Measurements from ENCODE around the gene KIF1A.
"Not testable (repeated sequence)": the region's sequence is repeated elsewhere in the genome, so short reads cannot be mapped to it uniquely, and the experiment has no call there.

The KIF1A gene

GRCh38 chr2:240787521-240788472 lies 32.2 kb downstream of the KIF1A start:
- DNase-seq (ENCODE audit: low spot score): no peak

- no peak for DNase-seq (ENCODE audit: low spot score)
These were observed 33.1 kb downstream of the KIF1A start for GRCh38 chr2:240786871-240787311.

GRCh38 chr2:240786355-240786841 lies 33.6 kb downstream of the KIF1A start:
- DNase-seq (ENCODE audit: low spot score): no peak

- DNase-seq (ENCODE audit: low spot score): no peak
These were observed 34.3 kb downstream of the KIF1A start for GRCh38 chr2:240785424-240786335.

- no peak for DNase-seq (ENCODE audit: low spot score)
These were observed 35.2 kb downstream of the KIF1A start for GRCh38 chr2:240784629-240785423.

- DNase-seq (ENCODE audit: low spot score): no peak
These were observed 36.0 kb downstream of the KIF1A start for GRCh38 chr2:240783819-240784621.

GRCh38 chr2:240782886-240783818 lies 36.9 kb downstream of the KIF1A start:
- DNase-seq (ENCODE audit: low spot score): no peak

GRCh38 chr2:240782221-240782885 lies 37.7 kb downstream of the KIF1A start:
- no peak for DNase-seq (ENCODE audit: low spot score)

GRCh38 chr2:240781471-240782220 lies 38.4 kb downstream of the KIF1A start:
- DNase-seq (ENCODE audit: low spot score): no peak

GRCh38 chr2:240780023-240780700 lies 39.9 kb downstream of the KIF1A start:
- no peak for DNase-seq (ENCODE audit: low spot score)

GRCh38 chr2:240779250-240779832 lies 40.7 kb downstream of the KIF1A start:
- DNase-seq (ENCODE audit: low spot score): not testable (repeated sequence)

GRCh38 chr2:240778426-240778825 lies 41.6 kb downstream of the KIF1A start:
- DNase-seq (ENCODE audit: low spot score): no peak

GRCh38 chr2:240777456-240778212 lies 42.4 kb downstream of the KIF1A start:
- DNase-seq (ENCODE audit: low spot score): no peak

- no peak for DNase-seq (ENCODE audit: low spot score)
These were observed 44.1 kb downstream of the KIF1A start for GRCh38 chr2:240775905-240776304.

- DNase-seq (ENCODE audit: low spot score): no peak
These were observed 45.2 kb downstream of the KIF1A start for GRCh38 chr2:240774856-240775255.

GRCh38 chr2:240769096-240769495 lies 50.9 kb downstream of the KIF1A start:
- DNase-seq (ENCODE audit: low spot score): no peak

- DNase-seq (ENCODE audit: low spot score): no peak
These were observed 51.8 kb downstream of the KIF1A start for GRCh38 chr2:240768216-240768615.

Measured in HuH-7.5 (cell line).